Natural killer cell (primary cell): Measurements from ENCODE around the gene LONRF3. TPM values are rescaled to one million over a fixed set of nuclear protein-coding genes. Genes with fewer than 3 reads are reported as not detected.

ENCODE experiments used
- ATAC-seq, 3 donors: fragments of 150-1000 bp in 2 of 3; fragments of 200-7000 bp in 1 of 3; cut with Tn5 transposase; 1 replicate in 1 of 3; 2 replicates in 2 of 3; pipeline ENCODE4 v1.10.0; 2021; ENCODE audit warnings: mild to moderate bottlenecking in 2 of 3, moderate library complexity in 2 of 3
- DNase-seq, 2 donors: peaks; one replicate each; pipeline versions ENCODE4 v3.0.0 to v3.0.0-alpha.2; 2013 to 2021; ENCODE audit warnings: mixed read lengths in 1 of 2
- H3K27ac ChIP-seq: one replicate; pipeline ENCODE4 v1.5.1; 2013; ENCODE audit warnings: mild to moderate bottlenecking, low read length
- H3K27me3 ChIP-seq: one replicate; pipeline ENCODE4 v1.6.1; 2013; ENCODE audit warnings: low read length; ENCODE audit not compliant: control insufficient read depth, insufficient read depth
- H3K36me3 ChIP-seq: one replicate; pipeline ENCODE4 v1.6.1; 2013; ENCODE audit warnings: low read length; ENCODE audit not compliant: control insufficient read depth, insufficient read depth
- H3K4me1 ChIP-seq: one replicate; pipeline ENCODE4 v1.6.1; 2013; ENCODE audit warnings: low read length; ENCODE audit not compliant: control insufficient read depth, insufficient read depth
- H3K4me3 ChIP-seq: one replicate; pipeline ENCODE4 v1.5.1; 2013; ENCODE audit warnings: low read length
- H3K9me3 ChIP-seq: one replicate; pipeline ENCODE4 v1.6.1; 2013; ENCODE audit warnings: low read length; ENCODE audit not compliant: control insufficient read depth, insufficient read depth
- H3K27ac Mint-ChIP-seq, 2 donors: one replicate each; pipeline ENCODE4 v1.8.0; 2022; ENCODE audit warnings: mild to moderate bottlenecking in 2 of 2, mixed read lengths in 2 of 2, moderate library complexity in 1 of 2
- H3K27me3 Mint-ChIP-seq, 2 donors: one replicate each; pipeline ENCODE4 v1.8.0; 2022; ENCODE audit warnings: low read depth in 2 of 2, mixed read lengths in 2 of 2
- H3K36me3 Mint-ChIP-seq: one replicate; pipeline ENCODE4 v1.8.0; 2022; ENCODE audit warnings: mixed read lengths
- H3K4me1 Mint-ChIP-seq, 2 donors: one replicate each; pipeline ENCODE4 v1.8.0; 2022; ENCODE audit warnings: mixed read lengths in 2 of 2
- H3K4me3 Mint-ChIP-seq: one replicate; pipeline ENCODE4 v1.8.0; 2022; ENCODE audit warnings: mild to moderate bottlenecking, moderate library complexity, mixed read lengths
- H3K9me3 Mint-ChIP-seq, 2 donors: one replicate each; pipeline ENCODE4 v1.8.0; 2022; ENCODE audit warnings: mixed read lengths in 2 of 2
- CTCF ChIP-seq: fragments of 200-600 bp; IDR thresholded peaks from one replicate; pipeline ENCODE4 v1.8.0; 2022; ENCODE audit warnings: antibody characterized with exemption
- WGBS: methylation state at CpG from one replicate; pipeline ENCODE4 v1.1.7; 2013; ENCODE audit warnings: missing lambda C conversion rate; ENCODE audit not compliant: insufficient coverage; 5-methylcytosine and 5-hydroxymethylcytosine counted together
- intact Hi-C: fragments of 100-400 bp; cut with micrococcal nuclease; formaldehyde crosslinking; loops from one replicate; pipeline ENCODE4 v1.14.2; 2022
- total RNA-seq, 4 donors: library from RNA; stranded (reverse); fragments of 120-200 nt in 1 of 4; gene quantifications; one replicate each; pipeline versions ENCODE4 v1.2.3 to v1.2.4, GENCODE V29; 2013 to 2022

Gene LONRF3
- total RNA-seq, 3 donors from 2014 or later (not counting 1 experiment from before 2014, with no cell fraction given): 13.4 to 21.2 (median 17.4) TPM

GRCh38 chrX:118961866-118962560 lies 12.4 kb upstream of the LONRF3 start:
- Histone ChIP-seq H3K4me3 (no peak overlapping the region), H3K36me3 (no peaks in the 10 kb centered on the region), H3K9me3 (no peaks in the 10 kb centered on the region), H3K27ac (no peak overlapping the region), H3K4me1 (no peaks in the 10 kb centered on the region), H3K27me3 (no peaks in the 10 kb centered on the region)
- ATAC-seq: no peak
- Mint-ChIP-seq H3K4me1 (no peaks in the 10 kb centered on the region), H3K9me3 (no peaks in the 10 kb centered on the region), H3K36me3 (no peaks in the 10 kb centered on the region), H3K4me3 (no peak overlapping the region), H3K27ac (no peak overlapping the region), H3K27me3 (peaks cover 2 to 27% of the 10 kb centered on the region in 2 donors)
- DNase-seq: no peak
- TF ChIP-seq CTCF: no peak
- WGBS: 80% methylated on average over 3 of the region's 4 CpGs
- intact Hi-C loops: no loop called here

GRCh38 chrX:118963159-118963558 lies 11.3 kb upstream of the LONRF3 start:
- Histone ChIP-seq H3K4me1 (no peaks in the 10 kb centered on the region), H3K4me3 (no peak overlapping the region), H3K27ac (no peak overlapping the region), H3K36me3 (no peaks in the 10 kb centered on the region), H3K27me3 (no peaks in the 10 kb centered on the region), H3K9me3 (no peaks in the 10 kb centered on the region)
- ATAC-seq: no peak
- intact Hi-C loops: no loop called here
- Mint-ChIP-seq H3K4me1 (no peaks in the 10 kb centered on the region), H3K36me3 (no peaks in the 10 kb centered on the region), H3K9me3 (no peaks in the 10 kb centered on the region), H3K27me3 (peaks cover 3 to 29% of the 10 kb centered on the region in 2 donors), H3K4me3 (no peak overlapping the region), H3K27ac (no peak overlapping the region)
- DNase-seq: no peak
- no peak for TF ChIP-seq CTCF
- 75% methylated on average over 2 of the region's 2 CpGs for WGBS

DNA sequence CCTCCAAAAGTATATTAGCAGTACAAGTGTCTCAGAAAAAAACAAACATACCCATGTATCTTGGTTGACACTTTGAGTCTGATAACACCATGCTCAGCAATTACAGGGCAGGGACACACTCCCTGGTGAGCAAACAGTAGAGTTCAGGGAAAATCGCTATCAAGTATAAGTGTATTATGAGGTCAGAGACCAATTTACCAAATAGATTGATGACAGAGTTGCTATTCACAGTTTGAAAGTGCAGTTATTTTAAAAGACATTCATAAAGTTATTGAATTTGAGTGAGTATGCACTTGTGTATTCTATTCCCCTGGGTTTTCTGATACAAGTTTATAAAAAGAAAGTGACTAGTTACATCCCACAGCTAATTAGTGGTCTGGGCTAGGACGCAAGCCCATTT lies 10.2 kb upstream of the LONRF3 start:
- Mint-ChIP-seq H3K4me1 (no peaks in the 10 kb centered on the region), H3K36me3 (no peaks in the 10 kb centered on the region), H3K27me3 (peaks cover 9 to 26% of the 10 kb centered on the region in 2 donors), H3K27ac (no peak overlapping the region), H3K9me3 (no peaks in the 10 kb centered on the region), H3K4me3 (no peak overlapping the region)
- Histone ChIP-seq H3K4me1 (no peaks in the 10 kb centered on the region), H3K36me3 (no peaks in the 10 kb centered on the region), H3K27me3 (no peaks in the 10 kb centered on the region), H3K27ac (no peak overlapping the region), H3K9me3 (no peaks in the 10 kb centered on the region), H3K4me3 (no peak overlapping the region)
- ATAC-seq (no peak), DNase-seq (no peak)
- intact Hi-C loops: no loop called here
- WGBS: 92% methylated on average over 1 of the region's 2 CpGs
- no peak for TF ChIP-seq CTCF

- no peak for DNase-seq
- Mint-ChIP-seq H3K9me3 (no peaks in the 10 kb centered on the region), H3K4me3 (no peak overlapping the region), H3K27ac (no peak overlapping the region), H3K4me1 (no peaks in the 10 kb centered on the region), H3K36me3 (no peaks in the 10 kb centered on the region), H3K27me3 (peaks cover 10 to 19% of the 10 kb centered on the region in 2 donors)
- WGBS: 87% methylated on average over 3 of the region's 4 CpGs
- no peak for ATAC-seq
- intact Hi-C loops: no loop called here
- no peaks in the 10 kb centered on the region for H3K36me3 ChIP-seq
- no peaks in the 10 kb centered on the region for H3K27me3 ChIP-seq
- TF ChIP-seq CTCF: no peak
- no peak overlapping the region for H3K4me3 ChIP-seq
- no peak overlapping the region for H3K27ac ChIP-seq
- no peaks in the 10 kb centered on the region for H3K4me1 ChIP-seq
- H3K9me3 ChIP-seq: no peaks in the 10 kb centered on the region
Measured at GRCh38 chrX:118965395-118965794, 9.0 kb upstream of the LONRF3 start.
